ENCODE data around the gene MED9. TPM values are rescaled to one million over a fixed set of nuclear protein-coding genes. Genes with fewer than 3 reads are reported as not detected.

The MED9 gene
- total RNA-seq, 1 donor from 2014 or later = 18.9 TPM

DNA sequence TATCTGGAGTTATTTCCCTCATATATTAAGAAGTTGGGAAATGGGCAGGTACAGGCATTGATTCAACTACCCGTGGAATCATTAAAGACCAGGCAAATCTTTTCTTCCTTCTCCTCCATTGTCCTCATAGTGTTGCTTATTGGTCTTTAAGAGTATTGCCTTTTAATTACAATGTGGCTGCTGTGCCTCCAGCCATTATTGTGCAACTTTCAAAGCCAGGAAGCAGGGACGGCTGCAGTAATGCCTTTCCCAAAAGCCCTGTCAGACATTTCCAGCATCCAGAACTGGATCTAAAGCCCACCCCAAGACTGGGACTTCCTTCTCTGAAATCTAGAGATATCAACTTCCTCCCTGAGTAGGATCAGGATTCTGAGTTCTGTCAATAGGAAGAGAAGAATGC is 42.3 kb upstream of the MED9 start:
- H3K4me1 ChIP-seq = no peaks in the 10 kb centered on the region
- H3K4me3 ChIP-seq = no peak overlapping the region
- no peaks in the 10 kb centered on the region for H3K27me3 ChIP-seq
- no peaks in the 10 kb centered on the region for H3K9me3 ChIP-seq
- intact Hi-C loops (cut with DNase I) = no loop called here
- TF ChIP-seq POLR2AphosphoS5 (IDR thresholded peaks at IDR 0.05; ENCODE audit: insufficient read depth in 1 of 2, low read depth in 1 of 2) (no peak), POLR2A (IDR thresholded peaks at IDR 0.05) (no peak), CTCF (IDR thresholded peaks at IDR 0.05) (no peak)
- H3K36me3 ChIP-seq = no peaks in the 10 kb centered on the region
- DNase-seq (ENCODE audit: extremely low spot score in 2 of 2) = no peak
- H3K27ac ChIP-seq = no peak overlapping the region

DNA sequence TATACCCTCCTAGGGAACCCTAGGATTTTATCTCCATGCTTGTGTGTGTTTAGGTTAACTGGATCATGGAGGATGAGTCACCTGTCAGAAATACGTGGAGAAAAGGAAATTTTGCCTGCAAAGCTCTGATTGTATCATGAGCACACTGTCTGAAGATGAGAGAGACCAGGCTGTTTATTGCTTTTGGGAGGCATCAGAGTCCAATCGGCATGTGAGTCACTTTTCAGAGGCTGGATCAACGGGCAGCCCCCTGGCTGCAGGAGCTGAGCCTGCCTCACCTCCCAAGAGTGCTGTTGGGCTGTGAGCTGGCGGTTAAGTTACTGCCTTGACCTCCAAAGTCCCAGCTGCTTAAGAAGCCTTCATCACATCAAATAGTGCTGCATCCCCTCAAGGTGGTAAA is 41.5 kb upstream of the MED9 start:
- intact Hi-C loops (cut with DNase I) = no loop called here
- no peaks in the 10 kb centered on the region for H3K9me3 ChIP-seq

GRCh38 chr17:17437461-17437860 is 39.3 kb upstream of the MED9 start:
- no peak overlapping the region for H3K27ac ChIP-seq
- H3K9me3 ChIP-seq = no peaks in the 10 kb centered on the region
- no peak overlapping the region for H3K4me3 ChIP-seq
- H3K36me3 ChIP-seq = no peaks in the 10 kb centered on the region
- DNase-seq (ENCODE audit: extremely low spot score in 2 of 2) = no peak
- intact Hi-C loops (cut with DNase I) = no loop called here
- no peak for TF ChIP-seq CTCF (IDR thresholded peaks at IDR 0.05)
- TF ChIP-seq POLR2A (IDR thresholded peaks at IDR 0.05) = no peak
- no peak for TF ChIP-seq POLR2AphosphoS5 (IDR thresholded peaks at IDR 0.05; ENCODE audit: insufficient read depth in 1 of 2, low read depth in 1 of 2)
- H3K27me3 ChIP-seq = no peaks in the 10 kb centered on the region
- H3K4me1 ChIP-seq = no peaks in the 10 kb centered on the region

More for the DNA sequence above, 41.5 kb upstream of the MED9 start:
- Histone ChIP-seq H3K36me3 (no peaks in the 10 kb centered on the region), H3K4me1 (no peaks in the 10 kb centered on the region), H3K27me3 (no peaks in the 10 kb centered on the region), H3K4me3 (no peak overlapping the region), H3K27ac (no peak overlapping the region)
- no peak for TF ChIP-seq CTCF (IDR thresholded peaks at IDR 0.05)
- no peak for TF ChIP-seq POLR2AphosphoS5 (IDR thresholded peaks at IDR 0.05; ENCODE audit: insufficient read depth in 1 of 2, low read depth in 1 of 2)
- no peak for TF ChIP-seq POLR2A (IDR thresholded peaks at IDR 0.05)
- DNase-seq (ENCODE audit: extremely low spot score in 2 of 2) = no peak

- no peak for DNase-seq (ENCODE audit: extremely low spot score in 2 of 2)
- Histone ChIP-seq H3K27me3 (no peaks in the 10 kb centered on the region), H3K36me3 (no peaks in the 10 kb centered on the region), H3K27ac (no peak overlapping the region), H3K4me3 (no peak overlapping the region), H3K9me3 (no peaks in the 10 kb centered on the region), H3K4me1 (no peaks in the 10 kb centered on the region)
- TF ChIP-seq POLR2A (IDR thresholded peaks at IDR 0.05) (no peak), POLR2AphosphoS5 (IDR thresholded peaks at IDR 0.05; ENCODE audit: insufficient read depth in 1 of 2, low read depth in 1 of 2) (no peak), CTCF (IDR thresholded peaks at IDR 0.05) (no peak)
- intact Hi-C loops (cut with DNase I) = no loop called here
Measured at GRCh38 chr17:17437893-17438292, 38.9 kb upstream of the MED9 start.

DNA sequence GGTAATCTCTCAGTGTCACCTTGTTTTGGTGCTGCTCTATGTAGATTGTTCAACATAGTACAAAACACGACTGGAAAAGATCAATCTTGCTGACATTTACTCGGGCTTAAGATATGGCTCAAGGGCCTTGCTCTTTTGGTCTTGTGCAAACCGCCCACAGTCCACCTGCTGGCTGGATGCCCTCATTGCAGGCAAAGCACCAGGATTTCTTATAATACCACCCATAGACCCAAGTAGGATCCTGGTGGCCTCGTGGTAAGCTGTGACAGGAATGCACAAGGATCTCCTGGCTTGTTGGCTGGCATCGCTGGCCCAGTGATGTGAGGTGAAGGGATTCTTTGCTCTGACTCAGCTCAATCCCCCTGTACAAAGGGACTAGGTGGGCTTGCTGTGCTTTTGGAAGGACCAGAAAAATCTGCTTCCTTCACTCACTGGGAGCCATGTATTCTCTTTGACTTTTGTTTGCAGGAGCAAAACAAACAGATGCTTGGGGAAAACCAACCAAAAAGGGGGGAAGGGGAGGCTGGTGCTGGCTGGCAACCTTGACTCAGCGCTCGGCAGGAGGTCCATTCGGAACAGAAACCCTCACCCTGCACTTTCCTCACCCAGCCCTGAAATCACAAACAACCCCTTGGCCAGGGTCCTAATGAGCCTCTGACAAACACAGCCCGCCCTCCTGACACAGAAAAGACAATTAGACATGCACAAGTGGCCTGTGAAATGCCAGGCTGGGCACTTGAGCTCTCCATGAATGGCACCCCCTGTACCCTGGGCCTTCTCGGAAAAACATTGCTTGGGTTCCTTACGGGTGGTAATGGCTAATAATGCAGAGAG is 36.6 kb upstream of the MED9 start:
- peak overlapping the region; percentile 31 for H3K27ac ChIP-seq
- no peaks in the 10 kb centered on the region for H3K9me3 ChIP-seq
- peaks cover 3% of the 10 kb centered on the region for H3K4me1 ChIP-seq
- intact Hi-C loops (cut with DNase I) = no loop called here
- DNase-seq (ENCODE audit: extremely low spot score in 2 of 2) = no peak
- no peak for TF ChIP-seq POLR2AphosphoS5 (IDR thresholded peaks at IDR 0.05; ENCODE audit: insufficient read depth in 1 of 2, low read depth in 1 of 2)
- no peak for TF ChIP-seq POLR2A (IDR thresholded peaks at IDR 0.05)
- peak in 2 of 3 experiments; percentile 12 to 22 for TF ChIP-seq CTCF (IDR thresholded peaks at IDR 0.05)
- no peaks in the 10 kb centered on the region for H3K36me3 ChIP-seq
- no peak overlapping the region for H3K4me3 ChIP-seq
- H3K27me3 ChIP-seq = no peaks in the 10 kb centered on the region

Measured in vagina (tissue), 2 donors.